ENCODE data around the gene INF2.
"Not testable (repeated sequence)": the region's sequence is repeated elsewhere in the genome, so short reads cannot be mapped to it uniquely, and the experiment has no call there.

Gene INF2

DNA sequence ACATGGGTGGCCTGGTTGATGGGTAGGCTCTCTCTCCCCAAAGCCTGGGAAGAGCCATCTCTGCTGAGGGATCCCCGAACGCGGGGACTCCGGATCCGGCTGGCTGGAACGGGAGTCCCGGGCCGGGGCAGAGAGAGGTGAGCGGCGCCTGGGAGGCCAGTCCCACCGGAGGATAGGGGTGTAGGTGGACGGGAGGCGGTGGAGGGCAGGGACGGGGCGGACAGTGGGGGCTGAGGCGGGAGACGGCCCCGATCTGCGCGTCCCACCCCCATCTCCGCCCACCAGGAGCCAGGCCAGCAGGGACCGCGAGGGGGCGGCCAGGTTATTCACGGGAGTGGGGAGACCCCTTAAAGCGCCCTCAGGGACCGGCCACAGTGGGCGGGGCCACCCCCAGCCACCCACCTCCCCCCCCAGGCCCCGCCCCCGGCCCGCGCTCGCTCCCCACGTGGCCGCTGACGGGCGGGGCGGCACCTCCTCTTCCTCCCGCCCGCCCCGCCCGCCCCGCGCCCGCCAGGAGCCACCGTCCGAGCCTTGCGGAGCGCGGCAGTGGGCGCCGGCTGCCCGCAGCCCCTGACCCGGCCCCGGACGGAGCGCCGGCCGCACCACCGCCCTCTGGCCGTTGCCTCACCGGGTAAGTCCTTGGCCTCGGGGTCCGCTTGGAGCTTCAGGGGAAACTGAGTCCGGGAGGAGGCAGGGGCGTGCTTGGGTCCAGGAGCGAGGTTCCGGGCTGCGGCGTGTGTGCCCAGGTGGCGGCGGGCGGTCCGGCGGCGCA lies at the start of gene INF2:
INF2 (plus strand) TSS at position 510 of the 772 bp plus-strand sequence. CDS start 11,748 bp downstream, outside the sequence.
- no peak for DNase-seq (ENCODE audit: low read depth, low spot score)

DNA sequence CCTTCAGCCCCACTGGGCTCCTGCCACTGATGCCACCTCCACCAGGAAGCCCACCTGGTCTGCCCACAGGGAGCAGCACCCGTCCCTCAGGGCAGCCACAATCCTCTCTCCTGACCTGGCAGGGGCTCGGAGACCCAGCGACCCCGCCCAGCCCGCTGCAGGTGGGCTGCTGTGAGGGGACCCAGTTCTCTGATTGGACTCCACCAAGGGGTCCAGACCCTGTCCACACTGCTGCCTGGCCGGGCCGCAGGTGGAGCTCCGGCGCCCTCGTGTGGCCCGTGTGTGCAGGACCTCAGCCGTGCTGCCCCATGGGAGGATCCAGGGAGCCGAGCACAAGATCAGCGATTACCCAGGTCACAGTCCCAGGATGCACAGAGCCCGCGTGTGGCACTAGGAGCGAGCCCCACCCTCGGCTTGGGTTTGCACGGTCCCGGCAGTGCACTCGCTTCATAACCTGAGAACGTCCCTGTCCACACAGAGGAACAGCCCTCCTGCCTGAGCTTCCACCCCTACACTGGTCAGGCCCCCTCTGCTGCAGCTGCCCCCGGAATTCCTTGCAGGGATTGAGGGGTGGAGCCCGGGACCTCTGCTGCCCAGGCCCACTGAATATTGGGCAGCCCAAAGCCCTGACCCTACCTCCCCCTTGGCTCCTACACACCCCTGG lies 49.4 kb upstream of the INF2 start:
- DNase-seq (ENCODE audit: low read depth, low spot score), result no peak

DNA sequence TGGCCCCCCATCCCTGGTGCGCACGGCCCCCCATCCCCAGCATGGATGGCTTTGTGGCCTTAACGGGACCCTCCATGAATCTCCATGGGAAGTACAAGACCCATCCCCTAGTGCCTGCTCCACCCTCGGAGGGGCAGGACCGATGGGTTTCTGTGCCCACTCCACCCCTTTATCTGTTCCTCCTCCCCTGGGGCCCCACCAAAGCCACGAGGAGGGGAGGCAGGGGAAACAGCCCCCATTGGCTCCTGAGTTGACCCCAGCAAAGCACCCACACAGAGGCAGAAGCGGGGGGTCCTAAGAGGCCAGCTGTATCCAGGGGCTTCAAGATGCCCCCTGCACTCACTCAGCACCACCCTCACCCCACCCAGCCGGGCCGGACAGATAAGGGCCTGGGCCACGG lies 48.7 kb upstream of the INF2 start:
- no peak for DNase-seq (ENCODE audit: low read depth, low spot score)

DNA sequence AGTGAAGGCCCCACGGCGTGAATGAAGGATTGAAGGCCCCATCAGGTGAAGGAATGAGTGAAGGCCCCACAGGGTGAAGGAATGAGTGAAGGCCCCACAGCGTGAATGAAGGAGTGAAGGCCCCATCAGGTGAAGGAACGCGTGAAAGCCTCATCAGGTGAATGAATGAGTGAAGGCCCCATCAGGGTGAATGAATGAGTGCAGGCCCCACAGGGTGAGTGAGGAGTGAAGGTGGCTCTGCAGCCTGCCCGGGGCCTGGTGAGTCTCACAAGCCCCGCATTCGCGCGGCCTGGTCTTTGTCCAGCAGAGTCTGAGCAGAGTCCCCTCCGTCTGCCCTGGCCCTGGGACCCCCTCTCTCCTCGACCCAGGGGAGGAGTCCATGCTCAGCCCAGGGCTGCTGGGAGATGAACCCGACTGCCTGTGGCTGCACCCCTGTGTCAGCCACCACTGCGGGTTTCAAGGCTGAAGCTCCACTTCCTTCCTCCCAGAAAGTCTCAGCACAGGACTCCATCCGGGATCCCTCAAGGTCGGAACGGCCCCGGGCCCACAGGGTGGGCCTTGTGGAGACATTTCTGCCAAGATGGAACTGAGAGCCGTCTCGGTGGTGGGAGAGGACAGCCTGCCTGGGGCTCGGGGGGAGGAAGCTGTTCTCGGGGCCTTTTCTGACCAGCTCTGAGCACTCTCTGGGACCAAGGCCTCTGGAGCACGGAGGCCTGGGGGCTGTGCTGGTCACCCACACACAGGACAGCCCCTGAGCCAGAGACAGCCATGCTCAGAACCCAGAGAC lies 47.5 kb upstream of the INF2 start:
- DNase-seq (ENCODE audit: low read depth, low spot score), result no peak

DNA sequence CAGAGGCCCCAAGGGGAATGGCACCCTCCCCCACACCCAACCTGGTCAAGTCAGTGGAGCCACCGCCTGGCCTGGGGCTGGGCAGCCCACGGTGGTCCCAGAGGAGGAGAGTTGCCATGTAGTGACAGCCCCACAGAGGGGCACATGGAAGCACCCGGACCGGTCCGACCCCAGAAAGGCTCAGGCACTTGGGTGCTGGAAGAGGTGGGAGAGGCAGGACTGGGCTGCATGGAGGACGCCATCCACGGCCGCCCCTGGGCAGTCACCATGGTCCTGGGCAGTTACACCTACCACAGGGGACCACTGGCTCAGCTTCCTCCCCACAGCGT lies 46.9 kb upstream of the INF2 start:
- DNase-seq (ENCODE audit: low read depth, low spot score), result no peak

DNA sequence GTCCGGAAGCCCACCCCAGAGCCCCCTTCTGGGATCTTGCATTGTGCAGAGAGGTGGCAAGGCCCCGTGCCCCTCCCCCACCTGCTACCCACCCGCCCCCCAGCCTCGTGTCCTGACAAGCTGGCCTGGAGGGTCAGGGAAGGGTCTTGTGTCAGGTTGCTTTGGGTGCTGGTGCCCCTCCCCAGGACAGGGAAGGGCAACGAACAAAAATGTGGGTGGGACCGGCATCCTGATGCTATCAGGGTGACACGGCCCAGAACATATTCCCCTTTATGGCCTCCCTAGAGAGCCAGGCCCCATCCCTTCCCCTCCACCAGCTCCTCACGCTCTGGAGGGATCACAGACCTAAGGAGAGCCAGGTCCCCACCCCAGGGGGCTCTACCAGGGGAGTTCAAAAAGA lies 46.1 kb upstream of the INF2 start:
- DNase-seq (ENCODE audit: low read depth, low spot score), result no peak

DNA sequence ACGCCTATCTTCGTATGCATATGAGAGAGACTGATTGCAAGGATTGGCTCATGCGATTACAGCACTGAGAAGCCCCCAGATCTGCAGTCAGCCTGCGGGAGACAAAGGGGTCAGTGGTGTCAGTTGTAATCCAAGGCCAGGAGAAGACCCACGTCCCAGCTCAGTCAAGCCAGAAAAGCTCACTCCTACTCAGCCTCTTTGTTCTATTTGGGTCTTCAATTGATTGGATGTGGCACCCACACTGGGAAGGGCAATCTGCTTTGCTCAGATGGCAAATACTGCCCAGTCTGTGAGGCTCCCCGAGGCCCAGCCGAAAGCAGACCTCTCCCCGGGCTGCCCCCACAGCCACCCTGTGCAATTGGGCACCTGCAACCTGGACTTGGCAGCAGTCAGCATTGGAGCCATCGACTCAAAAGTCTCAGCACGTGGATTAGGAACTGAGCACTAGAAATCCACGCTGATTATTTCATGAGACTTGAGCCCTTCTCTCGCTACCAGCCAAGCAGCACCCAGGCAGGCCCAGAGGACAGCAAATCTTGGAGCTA lies 45.3 kb upstream of the INF2 start:
- no peak for DNase-seq (ENCODE audit: low read depth, low spot score)

DNA sequence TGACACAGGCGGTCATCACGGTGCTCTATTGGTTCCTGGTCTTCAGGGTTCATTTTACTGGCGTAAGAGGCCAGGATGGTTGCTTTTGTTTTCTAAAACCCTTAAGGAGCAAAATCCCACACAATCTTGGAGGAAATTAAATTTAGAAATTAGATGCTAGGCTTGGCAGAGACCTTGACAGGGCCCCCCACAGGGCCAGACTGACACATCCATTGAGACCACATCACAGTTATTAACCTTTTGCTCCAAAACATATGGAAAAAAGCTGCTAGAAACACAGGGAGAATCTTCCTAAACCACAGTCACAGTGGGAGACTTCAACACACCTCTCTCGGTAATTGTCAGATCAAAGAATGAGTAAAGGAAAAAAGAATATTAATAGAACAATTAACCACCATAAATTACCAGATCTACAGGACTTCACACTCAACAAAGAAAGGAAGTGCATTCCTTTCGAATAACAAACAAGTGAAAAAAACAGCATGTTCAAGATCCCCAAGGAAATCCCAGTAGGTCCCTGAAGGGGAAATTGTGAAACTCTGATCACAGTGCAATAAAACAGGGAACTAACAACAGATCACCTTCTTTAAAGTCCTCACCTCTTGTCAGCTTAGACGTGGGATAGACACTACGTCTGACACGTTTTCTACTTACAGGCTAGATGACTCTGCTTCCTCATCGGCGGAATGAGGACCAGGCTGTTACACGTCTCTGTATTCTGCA lies 44.6 kb upstream of the INF2 start:
- no peak for DNase-seq (ENCODE audit: low read depth, low spot score)

DNA sequence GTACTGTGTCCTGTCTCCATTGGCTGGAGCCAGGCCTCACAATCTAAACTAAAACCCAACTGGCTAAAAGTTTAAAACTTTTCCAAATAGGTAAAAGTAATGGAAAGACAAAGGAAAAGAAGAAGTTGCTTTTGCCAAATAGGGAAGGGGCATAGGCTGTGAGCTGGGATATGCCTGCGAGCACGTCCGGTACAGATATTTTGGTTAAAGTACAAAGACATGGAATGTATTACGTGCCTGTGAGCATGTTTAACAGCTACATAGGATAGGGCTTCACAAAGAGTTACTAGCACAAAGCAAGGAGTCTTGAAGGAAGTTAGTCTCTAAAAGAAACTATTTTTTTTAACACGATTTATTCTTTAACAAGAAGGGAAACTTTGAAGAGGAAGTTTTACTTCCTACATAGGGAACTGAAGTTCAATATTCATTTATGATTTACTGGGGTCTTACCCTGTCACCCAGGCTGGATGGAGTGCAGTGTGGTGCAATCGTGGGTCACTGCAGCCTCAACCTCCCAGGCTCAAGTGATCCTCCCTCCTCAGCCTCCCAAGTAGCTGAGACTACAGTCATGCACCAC lies 41.9 kb upstream of the INF2 start:
- DNase-seq (ENCODE audit: low read depth, low spot score), result no peak

DNA sequence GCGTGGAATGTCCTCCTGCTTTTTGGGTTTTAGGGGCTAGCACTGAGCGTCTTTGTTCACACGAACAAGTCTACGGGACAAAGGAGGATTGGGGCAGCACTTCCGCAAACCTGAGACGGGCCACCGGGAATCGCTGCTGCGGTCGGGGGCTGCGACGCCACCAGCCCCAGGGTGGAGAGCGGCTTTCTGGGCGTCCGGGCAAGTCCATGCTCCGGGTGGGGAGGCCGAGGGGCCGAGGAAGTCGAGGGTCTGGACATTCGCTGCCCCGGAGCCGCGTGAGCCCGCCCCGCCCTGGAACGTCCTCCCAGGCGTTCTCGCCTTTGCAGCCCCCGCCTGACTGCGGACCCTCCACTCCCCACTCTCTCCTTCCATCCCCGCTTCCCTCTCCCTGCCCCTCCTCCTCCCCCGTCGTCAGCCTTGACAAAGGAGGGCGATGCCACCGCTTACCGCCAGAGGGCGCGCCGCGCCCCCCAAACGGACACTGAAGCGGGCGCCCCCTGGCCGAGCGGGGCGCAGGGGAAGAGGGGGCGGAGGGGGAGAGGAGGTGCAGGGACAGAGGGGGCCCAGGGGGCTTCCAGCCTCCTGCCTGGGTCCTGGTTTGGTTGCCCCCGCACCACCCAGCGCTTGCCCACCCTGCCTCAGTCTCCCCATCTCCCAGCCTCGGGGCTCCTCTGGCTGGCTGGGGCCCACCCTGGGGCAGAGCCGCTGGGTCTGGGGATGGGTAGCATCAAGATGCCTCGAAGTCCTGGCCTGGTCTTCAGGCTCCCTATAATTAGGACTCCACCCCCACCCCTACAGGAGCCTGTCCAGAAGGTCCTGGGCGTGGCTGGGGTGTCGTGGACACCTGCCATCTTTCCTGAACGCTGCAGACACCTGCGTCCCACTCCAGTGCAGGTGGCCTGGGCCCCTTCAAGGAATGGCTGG lies 39.1 kb upstream of the INF2 start:
- DNase-seq (ENCODE audit: low read depth, low spot score), result no peak

DNA sequence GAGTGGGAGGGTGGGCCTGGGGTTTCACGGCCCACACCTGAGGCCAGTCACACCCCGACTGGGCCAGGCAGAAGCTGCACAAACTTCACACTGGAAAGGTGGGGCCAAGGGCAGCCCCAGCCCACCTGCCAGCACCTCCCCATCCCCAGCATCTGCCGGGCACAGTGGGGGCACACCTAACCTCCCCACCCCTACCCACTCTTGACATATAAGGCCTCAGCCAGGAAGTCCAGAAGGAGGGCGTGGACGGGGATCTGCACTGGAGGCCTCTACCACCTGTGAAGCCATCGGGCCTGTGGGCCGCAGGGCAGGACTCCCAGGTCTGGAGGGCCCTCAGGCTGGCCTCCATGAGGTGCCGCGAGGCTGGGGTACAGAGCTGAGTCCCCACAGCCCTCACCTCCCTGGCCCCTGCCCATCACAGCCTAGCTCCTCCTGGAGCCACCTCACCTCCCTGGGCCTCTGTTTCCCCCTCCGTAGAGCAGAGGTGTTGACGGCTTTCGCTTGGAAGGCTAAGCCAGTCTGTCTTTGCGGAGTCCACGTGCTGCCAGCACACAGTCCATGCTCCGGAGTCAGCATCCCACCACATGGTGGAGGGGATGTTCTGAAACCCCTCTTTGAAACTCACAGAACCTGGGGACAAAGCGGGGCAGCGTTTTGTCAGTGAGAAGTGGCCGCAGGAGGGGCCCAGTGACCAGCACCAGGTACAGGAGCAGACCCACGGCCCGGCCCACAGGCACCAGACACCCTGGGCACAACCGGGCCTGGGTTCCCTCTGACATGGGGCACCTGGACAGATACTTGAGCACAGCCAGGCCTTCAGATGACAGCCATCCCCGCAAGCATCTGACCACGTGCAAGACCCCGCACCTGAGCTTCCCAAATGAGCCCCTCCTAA lies 38.2 kb upstream of the INF2 start:
- no peak for DNase-seq (ENCODE audit: low read depth, low spot score)

DNA sequence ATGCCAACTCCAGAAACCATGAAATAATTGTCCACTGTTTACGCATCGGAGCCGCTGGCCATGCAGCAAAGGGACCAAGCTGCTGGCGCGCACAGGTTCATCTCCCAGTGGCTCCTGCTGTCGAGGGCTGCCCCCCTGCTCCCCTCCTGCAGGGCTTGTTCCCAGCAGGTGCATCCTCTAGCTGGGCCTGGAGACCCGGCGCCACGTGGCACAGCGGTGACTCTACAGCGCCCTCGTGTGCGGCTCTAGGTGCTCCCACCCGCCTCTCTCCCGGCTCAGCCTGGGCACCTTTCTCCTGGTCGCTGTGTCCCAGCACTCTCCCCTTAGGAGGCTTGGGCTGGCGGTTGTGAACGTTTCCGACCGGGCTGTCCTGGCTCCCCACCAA lies 37.5 kb upstream of the INF2 start:
- DNase-seq (ENCODE audit: low read depth, low spot score), result no peak

DNA sequence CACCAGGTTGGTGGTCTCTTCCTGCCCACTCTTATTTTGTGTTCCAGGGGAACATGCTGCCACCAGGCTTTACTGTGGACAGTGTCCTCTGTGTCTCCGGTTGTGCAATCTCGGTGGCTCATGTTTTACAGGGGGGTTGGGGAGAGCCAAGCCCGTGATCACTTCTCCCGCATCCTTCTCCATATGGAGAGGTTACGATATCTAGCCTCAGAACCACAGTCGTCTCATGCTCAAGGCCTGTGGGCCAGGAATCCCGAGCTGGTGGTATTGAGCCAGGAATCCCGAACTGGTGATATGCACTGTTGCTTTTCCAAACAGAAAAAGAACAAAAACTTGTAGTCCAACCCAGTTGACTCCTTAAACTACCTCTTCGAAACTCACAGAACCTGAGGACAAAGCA lies 37.0 kb upstream of the INF2 start:
- DNase-seq (ENCODE audit: low read depth, low spot score), result no peak

DNA sequence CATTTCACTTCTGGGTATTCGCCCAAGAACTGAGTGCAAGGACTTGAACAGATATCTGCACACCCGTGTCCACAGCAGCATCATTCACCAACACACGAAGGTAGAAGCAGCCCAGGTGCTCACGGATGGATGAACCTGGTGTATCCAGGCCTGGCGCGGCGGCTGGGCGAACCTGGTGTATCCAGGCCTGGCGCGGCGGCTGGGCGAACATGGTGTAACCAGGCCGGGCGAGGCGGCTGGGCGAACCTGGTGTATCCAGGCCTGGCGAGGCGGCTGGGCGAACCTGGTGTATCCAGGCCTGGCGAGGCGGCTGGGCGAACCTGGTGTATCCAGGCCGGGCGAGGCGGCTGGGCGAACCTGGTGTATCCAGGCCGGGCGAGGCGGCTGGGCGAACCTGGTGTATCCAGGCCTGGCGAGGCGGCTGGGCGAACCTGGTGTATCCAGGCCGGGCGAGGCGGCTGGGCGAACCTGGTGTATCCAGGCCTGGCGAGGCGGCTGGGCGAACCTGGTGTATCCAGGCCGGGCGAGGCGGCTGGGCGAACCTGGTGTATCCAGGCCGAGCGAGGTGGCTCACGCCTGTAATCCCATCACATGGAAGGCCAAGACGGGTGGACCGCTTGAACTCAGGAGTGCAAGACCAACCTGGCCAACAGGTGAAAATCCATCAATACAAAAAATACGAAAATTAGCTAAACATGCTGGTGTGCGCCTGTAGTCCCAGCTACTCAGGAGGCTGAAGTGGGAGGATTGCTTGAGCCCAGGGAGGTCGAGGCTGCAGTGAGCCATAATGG lies 36.1 kb upstream of the INF2 start:
- DNase-seq (ENCODE audit: low read depth, low spot score), result not testable (repeated sequence)

DNA sequence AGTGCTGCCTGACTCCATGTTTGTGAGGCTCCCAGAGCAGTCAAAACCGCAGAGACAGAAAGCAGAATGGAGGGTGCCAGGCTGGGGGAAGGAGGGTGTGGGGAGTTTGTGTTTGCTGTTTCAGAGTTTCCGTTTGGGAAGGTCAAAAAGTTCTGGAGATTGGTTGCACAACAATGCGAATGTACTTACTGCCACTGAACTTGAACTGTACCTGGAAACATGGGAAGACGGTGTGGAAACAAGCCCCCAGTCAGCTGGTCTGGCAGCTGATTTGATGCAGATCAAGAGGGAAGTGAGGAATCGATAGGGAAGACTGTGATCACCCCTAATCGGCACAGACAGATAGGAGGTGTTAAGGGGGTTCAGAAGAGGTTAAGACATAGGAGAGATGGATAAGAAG lies 35.3 kb upstream of the INF2 start:
- no peak for DNase-seq (ENCODE audit: low read depth, low spot score)

DNA sequence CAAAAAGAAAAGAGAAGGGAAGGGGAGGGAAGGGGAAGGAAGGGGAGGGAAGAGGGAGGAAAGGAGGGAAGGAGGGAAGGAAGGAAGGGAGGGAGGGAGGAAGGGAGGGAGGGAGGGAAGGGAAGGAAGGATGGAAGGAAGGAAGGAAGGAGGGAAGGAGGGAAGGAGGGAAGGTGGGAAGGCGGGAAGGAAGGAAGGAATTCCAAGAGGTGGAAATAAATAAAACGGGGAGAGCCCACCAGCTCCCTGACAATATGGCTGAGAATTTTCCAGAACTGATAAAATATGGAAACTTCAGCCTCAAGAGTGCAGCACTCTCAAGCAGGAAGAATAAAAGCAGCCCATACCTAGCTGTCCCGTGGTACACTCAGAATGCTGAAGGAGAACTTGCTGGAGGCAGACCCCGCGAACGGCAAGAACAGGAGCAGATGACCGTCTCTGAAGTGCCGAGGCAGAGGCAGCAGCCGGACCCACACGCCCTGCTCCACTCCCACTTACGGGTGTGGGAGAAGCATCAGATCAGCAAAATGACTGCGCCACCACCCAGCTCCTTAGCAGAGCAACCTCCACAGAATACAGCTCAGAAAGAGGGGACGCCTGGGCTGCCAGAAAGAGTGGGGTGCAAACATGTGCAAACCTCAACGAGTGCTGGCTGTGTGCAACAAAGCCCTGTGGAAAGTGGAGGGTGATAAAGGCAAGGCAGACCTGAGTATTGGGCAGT lies 34.1 kb upstream of the INF2 start:
- DNase-seq (ENCODE audit: low read depth, low spot score), result no peak

DNA sequence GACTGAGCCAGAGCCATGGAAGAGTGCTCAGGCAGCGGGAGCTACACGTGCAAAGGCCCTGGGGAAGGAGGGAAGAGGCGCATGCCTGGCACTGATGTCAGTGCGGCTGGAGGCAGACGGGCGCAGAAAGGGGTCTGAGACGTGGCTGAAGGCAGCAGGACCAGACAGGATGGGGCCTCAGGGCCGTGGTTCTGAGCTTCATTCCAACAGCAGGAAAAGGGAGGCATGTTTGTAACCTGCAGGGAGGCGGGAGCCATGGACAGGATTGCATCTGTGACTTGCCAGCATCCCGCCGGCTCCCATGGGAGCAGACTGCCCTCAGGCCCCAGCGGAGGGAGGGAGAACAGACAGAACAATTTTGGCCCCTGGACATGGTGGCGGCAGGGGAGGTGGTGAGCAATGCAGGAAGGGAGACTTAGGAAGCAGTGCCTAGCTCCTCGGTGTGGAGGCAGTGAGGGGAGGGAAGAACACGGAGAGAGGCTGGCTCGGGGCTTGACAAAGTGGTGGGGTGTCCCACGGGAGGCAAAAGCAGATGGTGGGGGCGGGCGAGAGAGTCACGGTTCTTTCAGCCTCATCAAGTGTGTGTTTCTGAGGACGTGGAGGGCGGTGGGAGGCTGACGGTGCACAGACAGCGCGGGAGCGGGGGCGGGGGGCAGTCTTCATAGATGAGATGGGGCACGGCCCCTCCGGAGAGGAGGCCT lies 33.3 kb upstream of the INF2 start:
- DNase-seq (ENCODE audit: low read depth, low spot score), result no peak

Data from smooth muscle cell of the brain vasculature (primary cell).